BLaER1 treated with 17β-estradiol and CSF1 and Interleukin-3, amounts not matched to agents 10 nM and 100 nM (cell line): ENCODE results near the gene PEDS1.
"Not testable (repeated sequence)": the region's sequence is repeated elsewhere in the genome, so short reads cannot be mapped to it uniquely, and the experiment has no call there.

Source experiments
- H3K27ac ChIP-seq, 11 experiments: shearing (Covaris generic); formaldehyde crosslinking; 2 replicates each; pipeline ENCODE4 v1.8.1; 2022
- H3K27me3 ChIP-seq, 11 experiments: shearing (Covaris generic); formaldehyde crosslinking; 2 replicates each; pipeline ENCODE4 v1.8.1; 2022
- H3K36me3 ChIP-seq, 11 experiments: shearing (Covaris generic); formaldehyde crosslinking; 2 replicates each; pipeline ENCODE4 v1.8.1; 2022
- H3K4me1 ChIP-seq, 10 experiments: shearing (Covaris generic); formaldehyde crosslinking; 2 replicates each; pipeline ENCODE4 v1.8.1; 2022
- H3K4me2 ChIP-seq, 11 experiments: shearing (Covaris generic); formaldehyde crosslinking; 2 replicates each; pipeline ENCODE4 v1.8.1; 2022
- H3K4me3 ChIP-seq, 10 experiments: shearing (Covaris generic); formaldehyde crosslinking; 2 replicates each; pipeline ENCODE4 v1.8.1; 2022
- H3K9ac ChIP-seq, 11 experiments: shearing (Covaris generic); formaldehyde crosslinking; 2 replicates each; pipeline ENCODE4 v1.8.1; 2022
- H3K9me3 ChIP-seq, 11 experiments: shearing (Covaris generic); formaldehyde crosslinking; replicated peaks in 1 of 11; 2 replicates each; pipeline ENCODE4 v1.8.1; 2022
- H4K20me1 ChIP-seq, 11 experiments: shearing (Covaris generic); formaldehyde crosslinking; 2 replicates each; pipeline ENCODE4 v1.8.1; 2022
- Cebpa-rat ChIP-seq, 11 experiments: shearing (Covaris generic); IDR thresholded peaks; 2 replicates each; pipeline ENCODE4 v1.8.1; 2022

Gene PEDS1

DNA sequence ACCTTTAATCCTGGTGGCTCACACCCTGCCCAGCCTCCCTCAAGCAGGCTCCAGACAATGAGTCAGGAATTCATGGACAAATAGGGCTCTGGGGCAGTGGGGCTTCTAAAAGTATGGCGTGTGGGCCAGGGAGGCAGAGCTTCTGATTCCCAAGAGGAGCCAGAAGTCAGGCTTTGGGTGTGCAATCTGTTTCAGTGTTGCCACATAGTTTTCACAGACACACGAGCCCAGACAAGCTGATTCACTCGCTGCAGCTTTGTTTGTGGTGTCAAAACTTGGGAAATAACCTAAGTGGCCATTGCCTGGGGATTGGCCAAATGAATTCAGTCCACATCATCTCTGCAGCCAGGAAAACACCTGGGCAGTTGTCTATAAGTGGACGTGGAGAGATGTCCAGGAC is 9.2 kb downstream of the PEDS1 start:
- TF ChIP-seq Cebpa-rat (IDR thresholded peaks at IDR 0.05) = peak; percentile 31 to 94 (median 82); a peak in 20 of 22 replicates
- H3K36me3 ChIP-seq = peaks cover 51 to 88% (median 66%) of the 10 kb centered on the region in 11 experiments
- no peak overlapping the region for H3K4me3 ChIP-seq
- peaks cover 35 to 100% (median 91%) of the 10 kb centered on the region in 10 experiments for H3K4me1 ChIP-seq
- H3K9ac ChIP-seq = peak overlapping the region; percentile 29 to 78 (median 70); a peak in 19 of 22 replicates
- H3K9me3 ChIP-seq = no peaks in the 10 kb centered on the region
- peak overlapping the region; percentile 11 to 93 (median 85); a peak in 21 of 22 replicates for H3K27ac ChIP-seq
- H3K4me2 ChIP-seq = peak overlapping the region in 9 of 11 experiments; percentile 33 to 93 (median 86); a peak in 18 of 22 replicates
- peaks cover 11 to 95% (median 43%) of the 10 kb centered on the region in 11 experiments; a peak in 15 of 22 replicates for H4K20me1 ChIP-seq
- H3K27me3 ChIP-seq = no peaks in the 10 kb centered on the region

DNA sequence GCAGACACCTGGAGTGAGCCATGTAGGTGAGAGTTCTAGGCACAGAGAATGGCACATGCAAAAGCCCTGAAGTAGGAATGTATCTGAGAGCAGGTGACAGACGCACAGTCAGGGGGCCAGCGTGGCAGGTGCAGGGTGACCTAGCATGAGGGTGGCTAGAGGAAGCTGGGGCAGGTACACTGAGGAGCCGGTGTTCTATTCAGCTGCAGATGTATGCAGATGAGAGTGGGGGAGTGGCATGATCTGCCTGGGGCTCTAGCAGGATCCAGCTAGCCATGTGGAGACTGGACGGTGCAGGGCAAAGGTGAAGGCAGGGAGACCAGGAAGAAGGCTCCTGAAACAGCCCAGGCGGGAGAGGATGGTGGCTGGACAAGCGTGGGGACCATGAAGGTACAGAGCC is 10.7 kb downstream of the PEDS1 start:
- H3K27ac ChIP-seq = peak overlapping the region in 8 of 11 experiments; percentile 29 to 93 (median 87); a peak in 10 of 22 replicates

DNA sequence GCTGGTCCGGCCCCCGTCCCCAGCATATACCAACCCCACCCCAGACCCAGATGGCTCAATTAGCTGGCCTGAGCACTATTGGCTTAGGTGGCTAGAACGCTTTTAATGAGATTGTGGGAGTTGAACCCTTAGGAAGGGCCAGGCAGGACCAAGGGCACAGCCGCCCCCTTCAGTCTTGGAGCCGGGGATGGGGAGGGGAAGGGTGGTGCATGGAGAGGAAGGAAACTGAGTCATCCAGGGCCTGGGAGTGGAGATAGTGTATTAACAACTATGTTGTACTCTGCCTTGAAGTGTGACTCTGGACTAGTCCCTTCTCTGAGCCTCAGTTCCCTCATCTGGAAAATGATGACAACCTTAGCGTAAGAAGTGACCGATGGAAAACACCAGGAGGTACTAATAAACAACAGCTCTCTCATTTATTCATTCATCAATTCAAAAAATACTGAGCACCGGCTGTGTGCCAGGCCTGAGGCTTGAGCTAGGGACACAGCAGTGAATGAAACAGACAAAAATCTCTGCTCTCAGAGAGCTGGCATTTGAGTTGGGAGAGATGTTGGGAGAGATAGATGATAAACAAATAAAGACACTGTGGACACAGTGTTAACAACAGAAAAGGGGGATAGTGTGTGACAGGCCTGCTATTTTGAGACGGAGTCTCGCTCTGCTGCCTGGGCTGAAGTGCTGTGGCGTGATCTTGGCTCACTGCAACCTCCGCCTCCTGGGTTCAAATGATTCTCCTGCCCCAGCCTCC is 11.5 kb downstream of the PEDS1 start:
- Histone ChIP-seq H3K4me2 (peak overlapping the region in 8 of 11 experiments; percentile 21 to 70 (median 58); a peak in 14 of 22 replicates), H3K9me3 (no peaks in the 10 kb centered on the region), H3K4me1 (peaks cover 25 to 100% (median 79%) of the 10 kb centered on the region in 10 experiments), H3K4me3 (no peak overlapping the region), H4K20me1 (peaks cover 9 to 95% (median 58%) of the 10 kb centered on the region in 11 experiments; a peak in 19 of 22 replicates), H3K27me3 (no peaks in the 10 kb centered on the region), H3K9ac (peak overlapping the region in 9 of 11 experiments; percentile 16 to 64 (median 47); a peak in 14 of 22 replicates), H3K36me3 (peaks cover 50 to 92% (median 69%) of the 10 kb centered on the region in 11 experiments), H3K27ac (peak overlapping the region in 7 of 11 experiments; percentile 18 to 56 (median 44); a peak in 8 of 22 replicates)
- TF ChIP-seq Cebpa-rat (IDR thresholded peaks at IDR 0.05) = no peak

More for the DNA sequence above, 10.7 kb downstream of the PEDS1 start:
- H3K36me3 ChIP-seq = peaks cover 45 to 88% (median 63%) of the 10 kb centered on the region in 11 experiments
- no peaks in the 10 kb centered on the region for H3K27me3 ChIP-seq
- peak overlapping the region in 5 of 11 experiments; percentile 29 to 70 (median 54); a peak in 9 of 22 replicates for H3K4me2 ChIP-seq
- TF ChIP-seq Cebpa-rat (IDR thresholded peaks at IDR 0.05) = no peak
- H4K20me1 ChIP-seq = peaks cover 9 to 95% (median 50%) of the 10 kb centered on the region in 11 experiments; a peak in 18 of 22 replicates
- H3K9me3 ChIP-seq = no peaks in the 10 kb centered on the region
- peaks cover 33 to 100% (median 88%) of the 10 kb centered on the region in 10 experiments for H3K4me1 ChIP-seq
- peak overlapping the region in 5 of 11 experiments; percentile 21 to 75 (median 37); a peak in 6 of 22 replicates for H3K9ac ChIP-seq
- no peak overlapping the region for H3K4me3 ChIP-seq

DNA sequence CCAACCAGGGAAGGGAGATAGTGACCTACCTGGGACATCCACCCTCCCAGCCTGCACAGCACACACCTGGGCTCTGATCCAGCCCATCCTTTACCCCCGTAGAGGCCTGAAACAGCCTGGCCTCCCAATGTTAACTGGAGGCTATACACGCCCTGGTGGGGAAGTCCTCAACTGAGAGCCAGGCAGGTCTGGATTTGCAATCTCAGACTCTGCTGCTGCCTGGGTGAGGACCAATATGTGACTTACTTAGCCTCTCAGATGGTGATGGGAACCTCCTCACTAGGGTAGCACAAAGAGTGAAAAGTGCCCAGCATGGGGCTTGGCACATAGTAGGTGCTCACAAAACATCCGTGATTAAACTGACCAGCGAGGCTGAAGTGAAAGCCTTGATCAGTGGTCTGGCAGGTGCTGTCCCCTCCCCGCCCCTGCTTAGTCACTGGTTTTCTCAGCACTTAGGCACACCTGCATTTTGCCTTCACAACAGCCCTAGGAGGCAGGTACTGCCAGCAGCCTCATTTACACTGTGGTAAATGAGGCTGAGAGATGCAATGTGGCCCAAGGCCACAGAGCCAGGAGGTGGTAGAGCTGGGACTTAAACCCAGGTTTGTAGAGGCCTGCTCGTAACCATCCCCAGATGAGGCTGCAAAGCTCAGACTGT is 12.4 kb downstream of the PEDS1 start:
- H4K20me1 ChIP-seq = peaks cover 9 to 95% (median 65%) of the 10 kb centered on the region in 11 experiments; a peak in 19 of 22 replicates
- peak overlapping the region in 4 of 11 experiments; percentile 5 to 70 (median 64); a peak in 6 of 22 replicates for H3K4me2 ChIP-seq
- H3K9me3 ChIP-seq = no peaks in the 10 kb centered on the region
- peak overlapping the region in 8 of 11 experiments; percentile 6 to 64 (median 43); a peak in 8 of 22 replicates for H3K9ac ChIP-seq
- no peak for TF ChIP-seq Cebpa-rat (IDR thresholded peaks at IDR 0.05)
- peaks cover 55 to 98% (median 74%) of the 10 kb centered on the region in 11 experiments for H3K36me3 ChIP-seq
- peak overlapping the region in 6 of 11 experiments; percentile 6 to 56 (median 34); a peak in 8 of 22 replicates for H3K27ac ChIP-seq
- no peak overlapping the region for H3K4me3 ChIP-seq
- no peaks in the 10 kb centered on the region for H3K27me3 ChIP-seq
- peaks cover 17 to 93% (median 71%) of the 10 kb centered on the region in 10 experiments for H3K4me1 ChIP-seq

DNA sequence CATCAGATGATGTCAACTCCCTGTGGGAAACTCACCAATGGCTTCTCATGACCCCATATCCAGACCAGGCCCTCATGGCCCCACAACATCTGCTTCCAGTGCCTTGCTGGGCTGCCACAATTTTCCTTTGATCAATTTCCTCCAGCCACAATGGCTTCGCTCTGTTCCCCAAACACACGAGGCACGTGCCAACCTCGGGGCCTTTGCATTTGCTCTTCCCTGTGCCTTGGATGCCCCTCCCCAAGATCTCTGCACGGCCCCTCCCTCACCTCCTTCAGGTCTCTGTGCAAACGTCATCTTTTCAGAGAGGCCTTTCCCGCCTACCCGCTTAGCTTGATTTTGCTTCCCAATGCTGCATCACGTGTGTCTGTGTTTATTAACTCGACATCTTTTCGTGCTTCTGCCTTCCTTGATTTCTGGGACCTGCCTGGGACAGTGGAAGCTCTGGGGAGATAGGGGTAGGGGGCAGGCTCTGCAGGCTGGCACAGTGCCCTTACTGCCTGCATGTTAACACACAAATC is 13.1 kb downstream of the PEDS1 start:
- no peaks in the 10 kb centered on the region for H3K27me3 ChIP-seq
- H4K20me1 ChIP-seq = peaks cover 9 to 95% (median 65%) of the 10 kb centered on the region in 11 experiments; a peak in 19 of 22 replicates
- H3K36me3 ChIP-seq = peaks cover 58 to 98% (median 79%) of the 10 kb centered on the region in 11 experiments
- no peaks in the 10 kb centered on the region for H3K9me3 ChIP-seq
- H3K27ac ChIP-seq = peak overlapping the region in 4 of 11 experiments; percentile 6 to 48 (median 12); a peak in 4 of 22 replicates
- no peak for TF ChIP-seq Cebpa-rat (IDR thresholded peaks at IDR 0.05)
- no peak overlapping the region for H3K4me3 ChIP-seq
- peaks cover 9 to 86% (median 64%) of the 10 kb centered on the region in 10 experiments; a peak in 19 of 20 replicates for H3K4me1 ChIP-seq
- H3K4me2 ChIP-seq = peak overlapping the region in 2 of 11 experiments; percentile 9 to 70; a peak in 1 of 22 replicates
- H3K9ac ChIP-seq = peak overlapping the region in 2 of 11 experiments; percentile 28 to 39; a peak in 2 of 22 replicates

DNA sequence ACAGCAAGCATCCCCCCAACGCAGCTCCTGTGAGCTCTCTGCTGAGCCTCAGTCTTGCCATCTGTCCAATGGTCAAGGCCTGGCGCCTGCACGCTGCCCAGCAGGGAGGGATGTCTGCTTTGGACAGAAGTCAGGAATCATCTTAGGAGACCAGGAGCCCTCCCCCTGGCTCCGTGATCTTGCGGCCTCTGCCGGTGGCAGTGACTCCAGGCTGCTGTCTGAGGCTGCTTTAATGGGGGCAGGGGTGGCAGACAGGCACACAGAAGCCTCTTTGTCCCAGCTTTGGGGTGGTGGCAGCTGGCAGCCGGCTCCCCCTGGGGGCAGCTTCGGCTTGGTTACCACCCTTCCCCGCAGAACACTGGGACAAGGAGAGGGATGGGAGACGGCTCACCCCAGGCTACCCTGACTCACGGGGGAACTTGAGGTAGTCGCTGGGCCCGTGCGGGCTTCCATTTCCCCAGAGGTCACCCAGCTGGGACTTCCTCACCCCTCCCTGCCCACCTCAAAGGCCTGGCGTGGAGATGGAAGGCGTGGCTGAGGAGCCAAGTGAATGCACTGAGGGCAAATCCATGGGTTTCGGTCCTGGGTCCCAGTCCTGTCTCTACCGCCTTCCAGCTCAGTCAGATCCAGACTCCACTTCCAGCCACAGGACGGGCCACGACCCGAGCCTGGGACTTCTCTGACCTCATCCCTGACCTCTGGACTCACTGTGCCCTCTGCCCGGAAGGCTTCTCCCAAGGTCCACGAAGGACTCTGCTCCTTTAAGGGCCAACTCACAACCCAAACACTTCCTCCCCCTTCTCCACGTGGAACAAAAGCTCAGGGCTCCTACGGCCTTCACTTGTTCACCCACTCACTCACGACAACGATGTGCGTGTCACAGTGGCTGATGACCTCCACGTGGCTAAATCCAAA is 14.8 kb downstream of the PEDS1 start:
- H3K36me3 ChIP-seq = peaks cover 72 to 98% (median 91%) of the 10 kb centered on the region in 11 experiments
- TF ChIP-seq Cebpa-rat (IDR thresholded peaks at IDR 0.05) = no peak

DNA sequence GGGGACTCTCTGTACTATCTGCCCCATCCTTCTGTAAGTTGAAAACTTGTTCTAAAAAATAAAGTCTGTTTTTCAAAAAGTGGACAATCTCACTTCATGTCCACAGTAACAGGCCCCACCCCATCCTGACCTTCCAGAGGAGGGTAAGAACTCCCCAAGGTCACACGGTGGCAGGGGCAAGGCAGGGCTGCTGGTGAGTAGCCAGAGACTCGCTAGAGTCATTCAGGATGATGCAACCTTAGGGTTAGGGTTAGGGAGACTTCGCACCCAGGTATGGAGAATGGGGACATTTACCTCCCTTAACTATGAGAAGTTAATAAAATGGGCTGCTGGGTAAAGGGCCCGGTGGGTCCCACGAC is 15.4 kb downstream of the PEDS1 start:
- peak overlapping the region in 4 of 11 experiments; percentile 19 to 44 (median 26); a peak in 3 of 22 replicates for H3K9ac ChIP-seq
- peaks cover 6 to 63% (median 42%) of the 10 kb centered on the region in 10 experiments; a peak in 18 of 20 replicates for H3K4me1 ChIP-seq
- no peak for TF ChIP-seq Cebpa-rat (IDR thresholded peaks at IDR 0.05)
- peaks cover 73 to 99% (median 93%) of the 10 kb centered on the region in 11 experiments for H3K36me3 ChIP-seq
- H3K9me3 ChIP-seq = no peaks in the 10 kb centered on the region
- H3K27ac ChIP-seq = peak overlapping the region in 7 of 11 experiments; percentile 21 to 47 (median 35); a peak in 10 of 22 replicates
- H4K20me1 ChIP-seq = peaks cover 9 to 95% (median 77%) of the 10 kb centered on the region in 11 experiments; a peak in 19 of 22 replicates
- H3K27me3 ChIP-seq = no peaks in the 10 kb centered on the region
- H3K4me3 ChIP-seq = no peak overlapping the region
- 0 out of 22 replicates have a peak overlapping the region, but pooled peaks of 3 of the 11 experiments have one; percentile 2 to 29 (median 12) for H3K4me2 ChIP-seq

More for the DNA sequence above, 14.8 kb downstream of the PEDS1 start:
- no peak overlapping the region for H3K4me3 ChIP-seq
- H4K20me1 ChIP-seq = peaks cover 9 to 95% (median 74%) of the 10 kb centered on the region in 11 experiments; a peak in 19 of 22 replicates
- no peaks in the 10 kb centered on the region for H3K9me3 ChIP-seq
- no peaks in the 10 kb centered on the region for H3K27me3 ChIP-seq
- peak overlapping the region in 6 of 11 experiments; percentile 17 to 44 (median 26); a peak in 10 of 22 replicates for H3K9ac ChIP-seq
- peak overlapping the region in 8 of 11 experiments; percentile 2 to 47 (median 34); a peak in 13 of 22 replicates for H3K27ac ChIP-seq
- H3K4me2 ChIP-seq = peak overlapping the region in 7 of 11 experiments; percentile 6 to 51 (median 19); a peak in 5 of 22 replicates
- H3K4me1 ChIP-seq = peaks cover 6 to 69% (median 47%) of the 10 kb centered on the region in 10 experiments; a peak in 18 of 20 replicates

DNA sequence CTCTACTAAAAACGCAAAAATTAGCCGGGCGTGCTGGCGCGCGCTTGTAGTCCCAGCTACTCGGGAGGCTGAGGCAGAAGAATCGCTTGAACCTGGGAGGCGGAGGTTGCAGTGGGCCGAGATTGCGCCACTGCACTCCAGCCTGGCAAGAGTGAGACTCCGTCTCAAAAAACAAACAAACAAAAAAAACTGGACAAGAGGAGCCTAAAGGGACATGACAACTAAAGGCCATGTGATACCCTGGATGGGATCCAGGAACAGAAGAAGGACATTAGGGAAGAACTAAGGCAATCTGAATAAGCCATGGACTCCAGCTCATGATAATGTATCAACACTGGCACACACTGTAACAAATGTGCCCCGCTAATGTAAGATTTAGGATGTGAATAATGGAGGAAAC is 15.8 kb downstream of the PEDS1 start:
- Histone ChIP-seq H4K20me1 (peaks cover 9 to 95% (median 77%) of the 10 kb centered on the region in 11 experiments; a peak in 19 of 22 replicates), H3K9ac (0 out of 22 replicates have a peak overlapping the region, but pooled peaks of 1 of the 11 experiments have one; percentile 19), H3K4me1 (peaks cover 6 to 59% (median 38%) of the 10 kb centered on the region in 10 experiments; a peak in 18 of 20 replicates), H3K36me3 (peaks cover 73 to 99% (median 93%) of the 10 kb centered on the region in 11 experiments), H3K27ac (peak overlapping the region in 3 of 11 experiments; percentile 34 to 46 (median 41); a peak in 3 of 22 replicates)
- not testable (repeated sequence) for H3K9me3 ChIP-seq, H3K4me3 ChIP-seq, H3K27me3 ChIP-seq, H3K4me2 ChIP-seq
